Gastroesophageal sphincter (tissue), 4 donors: ENCODE measurements around the gene FOXL1. TPM values are rescaled to one million over a fixed set of nuclear protein-coding genes. Genes with fewer than 3 reads are reported as not detected.

ENCODE experiments used
- ATAC-seq: fragments of 150-250 bp; one replicate; pipeline ENCODE4 v1.9.1; 2016; ENCODE audit warnings: mild to moderate bottlenecking, moderate library complexity
- H3K27ac ChIP-seq, 4 donors: fragments of 200-600 bp; sonication (generic) in 3 of 4; 1 replicate in 3 of 4; 2 replicates in 1 of 4; pipeline ENCODE4 v1.5.1; 2016 to 2019
- H3K27me3 ChIP-seq: fragments of 200-600 bp; sonication (generic); one replicate; pipeline ENCODE4 v1.5.1; 2019
- H3K36me3 ChIP-seq, 2 donors: fragments of 200-600 bp; sonication (generic); one replicate each; pipeline ENCODE4 v1.5.1; 2019; ENCODE audit warnings: control low read depth in 1 of 2
- H3K4me1 ChIP-seq, 3 donors: fragments of 200-600 bp; sonication (generic); 1 replicate in 2 of 3; 2 replicates in 1 of 3; pipeline ENCODE4 v1.5.1; 2016 to 2019; ENCODE audit warnings: control low read depth in 2 of 3
- H3K4me3 ChIP-seq, 2 donors: fragments of 200-600 bp; sonication (generic); one replicate each; pipeline ENCODE4 v1.5.1; 2019; ENCODE audit warnings: mild to moderate bottlenecking in 1 of 2, moderate library complexity in 1 of 2
- H3K9me3 ChIP-seq, 3 donors: fragments of 200-600 bp; sonication (generic); one replicate each; pipeline ENCODE4 v1.5.1; 2017 to 2019; ENCODE audit warnings: control low read depth in 2 of 3
- CTCF ChIP-seq, 4 experiments: fragments of 200-600 bp in 2 of 4; fragments of 450-650 bp in 2 of 4; sonication (generic) in 1 of 4; IDR thresholded peaks; one replicate each; pipeline ENCODE4 v1.5.1; 2017 to 2019; ENCODE audit warnings: antibody characterized with exemption in 4 of 4, mild to moderate bottlenecking in 2 of 4, moderate library complexity in 2 of 4
- EP300 ChIP-seq: sonication (generic); formaldehyde crosslinking; IDR thresholded peaks from one replicate; pipeline ENCODE4 v1.6.1; 2017; ENCODE audit warnings: antibody characterized with exemption, mild to moderate bottlenecking
- POLR2A ChIP-seq, 2 donors: fragments of 450-650 bp; IDR thresholded peaks; one replicate each; pipeline ENCODE4 v1.6.1; 2017; ENCODE audit warnings: antibody characterized with exemption in 2 of 2, mild to moderate bottlenecking in 2 of 2, moderate library complexity in 1 of 2
- POLR2AphosphoS5 ChIP-seq: sonication (generic); formaldehyde crosslinking; IDR thresholded peaks from one replicate; pipeline ENCODE4 v1.6.1; 2017; ENCODE audit warnings: antibody characterized with exemption
- WGBS, 2 donors: methylation state at CpG; one replicate each; pipeline ENCODE4 v1.1.5; 2018; ENCODE audit warnings: low coverage in 1 of 2; 5-methylcytosine and 5-hydroxymethylcytosine counted together
- total RNA-seq, 4 donors: library from RNA; depleted of rRNA; stranded (reverse); fragments of >200 nt; gene quantifications; one replicate each; pipeline ENCODE4 v1.1.0, GENCODE V29; 2016

Gene FOXL1
- total RNA-seq: under 1 TPM in 3 of 4 donors, not detected in 1; 0.25 to 0.81 (median 0.58) TPM

GRCh38 chr16:86578061-86578599 is at the start of gene FOXL1:
TSS of gene FOXL1 (plus strand) at chr16:86578549. CDS start at chr16:86578724, 175 bp downstream.
- no peak for ATAC-seq
- Histone ChIP-seq H3K27ac (peak within 1 kb of the TSS in 3 of 4 donors; percentile 27 to 67 (median 55)), H3K9me3 (no peaks in the 10 kb centered on the region), H3K4me1 (peaks cover 0 to 38% (median 3%) of the 10 kb centered on the region in 3 donors), H3K4me3 (peak within 1 kb of the TSS in 1 of 2 donors; percentile 34), H3K27me3 (peaks cover 95% of the 10 kb centered on the region), H3K36me3 (no peaks in the 10 kb centered on the region)
- TF ChIP-seq POLR2AphosphoS5 (no peak), EP300 (no peak), CTCF (IDR thresholded peaks at IDR 0.05) (no peak), POLR2A (IDR thresholded peaks at IDR 0.05) (no peak)
- WGBS, 2 donors: 27 to 34% methylated on average over 8 to 9 of the region's 13 CpGs

GRCh38 chr16:86529160-86529559 is 49.2 kb upstream of the FOXL1 start:
- no peaks in the 10 kb centered on the region for H3K27me3 ChIP-seq
- H3K36me3 ChIP-seq: peaks cover 0 to 22% of the 10 kb centered on the region in 2 donors
- no peak for TF ChIP-seq POLR2A (IDR thresholded peaks at IDR 0.05)
- no peak for TF ChIP-seq CTCF (IDR thresholded peaks at IDR 0.05)
- TF ChIP-seq POLR2AphosphoS5: no peak
- TF ChIP-seq EP300: no peak
- 60 to 71% methylated on average over 2 of the region's 8 CpGs for whole genome bisulfite sequencing, 2 donors
- H3K4me1 ChIP-seq: peaks cover 0 to 18% (median 0%) of the 10 kb centered on the region in 3 donors
- no peak overlapping the region for H3K27ac ChIP-seq
- H3K9me3 ChIP-seq: no peaks in the 10 kb centered on the region
- H3K4me3 ChIP-seq: no peak overlapping the region
- no peak for ATAC-seq

DNA sequence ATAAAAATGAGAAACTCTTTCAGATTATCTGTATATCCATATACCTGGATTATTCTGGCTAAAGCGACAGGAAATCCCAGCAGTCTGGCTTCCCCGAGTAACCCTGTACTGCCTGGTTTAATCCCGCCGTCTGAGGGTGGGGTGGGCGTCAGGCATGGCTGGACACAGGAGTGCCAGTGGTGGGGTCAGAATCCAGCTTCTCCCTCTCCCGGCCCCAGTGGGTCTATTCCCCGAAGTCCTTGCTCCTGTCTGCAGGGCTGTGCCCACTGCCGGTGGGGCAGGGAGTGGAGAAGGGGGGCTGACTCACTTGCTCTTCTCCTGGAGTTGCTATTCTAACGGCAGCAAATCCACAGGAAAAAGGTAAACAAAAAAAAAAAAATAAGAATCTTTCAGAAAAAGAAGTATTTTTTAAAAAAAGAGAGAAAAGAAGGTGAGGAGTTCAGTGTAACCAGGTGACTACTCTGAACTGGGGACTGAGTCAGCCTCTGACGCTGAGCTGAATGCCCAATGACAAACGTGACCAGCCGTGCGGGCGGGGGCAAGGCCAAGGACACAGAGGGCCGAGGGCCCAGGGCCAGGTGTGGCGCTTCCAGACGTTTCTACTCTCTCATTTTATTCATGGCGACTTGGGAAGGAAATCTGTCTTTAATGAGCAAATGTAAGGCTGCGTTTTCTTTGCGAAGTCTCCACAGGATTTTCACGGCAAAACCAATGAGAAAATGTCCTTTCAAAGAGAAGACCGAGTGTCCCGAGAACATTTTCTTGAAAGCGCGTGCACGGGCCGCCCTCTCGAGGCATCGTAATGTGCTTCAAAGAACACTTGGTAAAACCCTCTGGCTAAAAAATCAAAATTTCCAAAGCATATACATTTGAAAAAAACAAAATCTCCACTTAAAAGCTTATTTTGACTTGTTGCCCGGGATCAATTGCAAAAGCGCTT is 47.8 kb upstream of the FOXL1 start:
- H3K36me3 ChIP-seq: peaks cover 0 to 27% of the 10 kb centered on the region in 2 donors
- H3K27me3 ChIP-seq: no peaks in the 10 kb centered on the region
- 41 to 63% methylated on average over 16 to 21 of the region's 31 CpGs for WGBS, 2 donors
- peaks cover 0 to 18% (median 0%) of the 10 kb centered on the region in 3 donors for H3K4me1 ChIP-seq
- H3K9me3 ChIP-seq: no peaks in the 10 kb centered on the region
- no peak for TF ChIP-seq CTCF (IDR thresholded peaks at IDR 0.05)
- TF ChIP-seq POLR2A (IDR thresholded peaks at IDR 0.05): no peak
- no peak for TF ChIP-seq EP300
- no peak for TF ChIP-seq POLR2AphosphoS5
- no peak for ATAC-seq
- H3K4me3 ChIP-seq: no peak overlapping the region
- peak overlapping the region in 3 of 4 donors; percentile 50 to 77 (median 74) for H3K27ac ChIP-seq

DNA sequence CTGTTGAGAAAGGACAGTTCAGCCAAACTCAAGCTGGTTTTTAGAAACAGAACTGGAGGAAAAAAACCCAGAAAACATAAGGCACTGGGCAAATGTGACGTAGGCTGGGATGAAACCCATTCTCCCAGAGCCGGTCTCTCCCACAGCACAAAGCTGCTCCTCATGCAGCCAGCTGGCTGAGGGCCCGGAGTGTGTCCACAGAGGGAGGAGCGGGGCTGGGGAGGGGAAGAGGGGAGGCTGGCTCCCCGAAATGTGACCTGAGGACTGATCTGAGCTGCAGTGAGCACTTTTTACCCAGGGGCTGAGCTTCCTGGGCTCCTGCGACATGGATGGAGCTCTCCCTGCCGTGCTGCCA is 47.2 kb upstream of the FOXL1 start:
- WGBS, 2 donors: 31% methylated on average over 5 of the region's 7 CpGs; no CpG with 5 or more reads in 1 of the 2 donors
- no peak for TF ChIP-seq CTCF (IDR thresholded peaks at IDR 0.05)
- no peak for TF ChIP-seq EP300
- peak; percentile 21 for TF ChIP-seq POLR2AphosphoS5
- no peak for TF ChIP-seq POLR2A (IDR thresholded peaks at IDR 0.05)
- peak; percentile 86 for ATAC-seq
- peak overlapping the region in 1 of 2 donors; percentile 10 for H3K4me3 ChIP-seq
- no peaks in the 10 kb centered on the region for H3K9me3 ChIP-seq
- no peaks in the 10 kb centered on the region for H3K27me3 ChIP-seq
- H3K36me3 ChIP-seq: peaks cover 0 to 31% of the 10 kb centered on the region in 2 donors
- H3K27ac ChIP-seq: peak overlapping the region in 3 of 4 donors; percentile 50 to 77 (median 74)
- H3K4me1 ChIP-seq: peaks cover 0 to 18% (median 0%) of the 10 kb centered on the region in 3 donors
